GM18873 (cell line): Measurements from ENCODE around the gene SLC25A21.
"Not testable (repeated sequence)": the region's sequence is repeated elsewhere in the genome, so short reads cannot be mapped to it uniquely, and the experiment has no call there.

Experiments used
- ATAC-seq: cut with Tn5 transposase; IDR thresholded peaks from one replicate; pipeline ENCODE4 v1.9.1; 2021; ENCODE audit warnings: mild to moderate bottlenecking, moderate library complexity, moderate number of reproducible peaks; ENCODE audit not compliant: unreplicated experiment, low FRiP score

SLC25A21 gene

DNA sequence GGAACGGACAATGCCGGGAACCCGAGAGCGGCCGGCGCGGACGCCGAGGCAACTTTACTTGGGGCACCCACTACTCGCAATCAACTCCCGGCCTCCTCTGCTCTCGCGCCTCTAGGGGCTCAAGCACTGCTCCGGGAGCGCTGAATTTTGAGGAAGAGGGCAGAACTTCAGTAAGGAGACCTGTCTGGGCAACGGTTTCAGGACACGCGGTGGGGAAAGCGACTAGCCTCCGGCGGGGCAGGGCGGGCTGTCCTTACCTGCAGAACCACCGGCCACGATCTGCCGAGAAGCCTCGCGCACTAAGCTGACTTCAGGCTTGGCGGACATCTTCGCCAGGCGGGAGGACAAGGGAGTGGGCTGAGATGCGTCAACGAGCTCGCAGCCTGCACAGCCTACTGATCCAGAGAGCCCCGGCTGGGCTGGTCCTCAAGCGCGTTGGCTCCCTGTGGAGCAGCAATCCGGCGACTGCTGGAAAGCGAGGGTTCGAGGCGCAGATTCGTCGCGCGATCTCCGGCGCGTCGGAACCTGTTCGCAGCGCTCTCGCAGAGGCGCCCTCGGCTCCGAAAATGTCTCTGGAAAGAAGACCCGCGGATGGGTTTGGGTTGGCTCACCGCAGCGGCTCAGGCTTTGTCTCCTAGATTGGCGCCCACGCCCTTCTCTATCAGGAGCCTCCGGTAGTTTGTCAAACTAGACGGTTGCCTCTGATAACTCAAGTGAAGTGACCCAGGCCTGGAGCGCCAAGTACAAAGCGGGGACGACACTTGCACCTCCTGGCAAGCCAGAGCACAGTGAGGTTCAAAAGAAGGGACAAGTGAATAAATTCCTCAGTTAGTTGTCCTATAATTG, at the start of gene SLC25A21:
Gene SLC25A21, minus strand, starts transcription at position 583 of the 846 bp plus-strand sequence.
- no peak for ATAC-seq

DNA sequence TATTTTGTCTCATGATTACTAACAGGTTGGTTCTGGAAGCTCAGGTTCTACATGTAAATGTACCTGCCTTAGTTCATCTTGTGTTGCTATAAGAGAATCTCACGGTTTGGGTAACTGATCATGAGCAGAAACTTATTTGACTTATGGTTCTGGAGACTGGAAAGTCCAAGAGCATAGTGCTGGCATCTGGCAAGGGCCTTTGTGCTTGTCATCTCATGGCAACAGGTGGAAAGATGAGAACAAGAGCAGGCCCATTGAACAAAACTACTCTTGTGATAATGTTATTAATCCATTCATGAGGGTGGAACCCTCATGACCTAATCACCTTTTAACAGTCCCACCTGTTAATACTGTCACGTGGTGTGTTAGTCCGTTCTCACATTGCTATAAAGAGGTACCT, 48.7 kb upstream of the SLC25A21 start:
- ATAC-seq, result no peak

DNA sequence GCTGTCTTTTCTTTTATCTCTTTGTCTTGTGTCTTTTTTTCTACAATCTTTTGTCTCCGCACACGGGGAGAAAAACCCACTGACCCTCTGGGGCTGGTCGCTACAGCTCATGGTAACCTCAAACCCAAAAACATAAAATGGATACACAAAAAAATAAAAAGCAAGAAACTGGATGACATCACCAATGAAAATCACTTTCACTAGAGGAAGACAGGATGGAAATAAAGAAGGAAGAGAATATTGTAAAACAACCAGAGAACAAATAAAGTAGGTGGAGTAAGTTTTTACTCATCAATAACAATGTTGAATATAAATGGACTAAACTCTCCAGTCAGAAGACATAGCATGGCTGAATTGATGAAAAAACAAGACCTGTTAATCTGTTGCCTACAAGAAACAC, 42.9 kb upstream of the SLC25A21 start:
- no peak for ATAC-seq

DNA sequence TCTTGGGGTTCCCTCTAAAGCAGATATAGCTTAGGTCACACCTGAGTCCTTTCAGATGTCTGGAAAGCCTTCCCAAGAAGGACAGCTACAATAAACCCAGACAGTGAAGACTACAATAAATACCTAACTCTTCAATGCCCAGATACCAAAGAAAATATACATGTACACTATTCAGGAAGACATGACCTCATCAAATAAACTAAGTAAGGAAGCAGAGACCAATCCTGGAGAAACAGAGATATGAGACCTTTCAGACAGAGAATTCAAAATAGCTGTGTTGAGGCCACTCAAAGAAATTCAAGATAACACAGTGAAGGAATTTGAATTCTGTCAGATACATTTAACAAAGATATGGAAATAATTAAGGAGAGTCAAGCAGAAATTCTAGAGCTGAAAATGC, 40.6 kb upstream of the SLC25A21 start:
- ATAC-seq, result no peak

DNA sequence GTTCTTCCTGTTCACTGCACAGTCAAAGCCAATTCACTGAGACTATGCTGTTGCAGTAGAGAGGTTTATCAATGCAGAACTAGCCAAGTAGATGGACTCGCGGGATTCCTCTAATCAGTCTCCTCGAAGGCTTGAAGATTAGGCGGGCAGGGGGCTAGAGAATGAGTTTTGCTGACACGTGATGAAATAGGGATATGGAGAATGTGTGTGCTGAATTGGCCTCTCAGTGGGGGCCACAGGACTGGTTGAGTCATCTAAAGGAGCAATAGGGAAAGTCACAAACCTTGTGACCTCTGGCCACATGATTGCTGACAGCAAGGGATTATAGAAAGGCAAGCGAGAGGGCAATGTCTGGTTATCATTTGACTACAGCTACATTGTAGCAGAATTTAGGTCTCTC, 38.0 kb upstream of the SLC25A21 start:
- ATAC-seq, result no peak

DNA sequence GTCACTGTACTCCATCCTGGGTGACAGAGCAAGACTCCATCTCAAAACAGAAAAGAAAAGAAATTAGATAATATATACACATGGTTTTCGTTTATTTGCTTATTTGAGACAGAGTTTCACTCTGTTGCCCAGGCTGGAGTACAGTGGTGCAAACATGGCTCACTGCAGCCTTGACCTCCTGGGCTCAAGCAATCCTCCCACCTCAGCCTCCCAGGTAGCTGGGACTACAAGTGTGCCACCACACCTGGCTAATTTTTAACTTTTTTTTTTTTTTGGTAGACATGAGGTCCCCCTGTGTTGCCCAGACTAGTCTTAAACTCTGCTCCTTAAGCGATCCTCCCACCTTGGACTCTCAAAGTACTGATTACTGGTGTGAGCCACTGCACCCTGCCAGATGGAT, 37.2 kb upstream of the SLC25A21 start:
- ATAC-seq, result not testable (repeated sequence)

DNA sequence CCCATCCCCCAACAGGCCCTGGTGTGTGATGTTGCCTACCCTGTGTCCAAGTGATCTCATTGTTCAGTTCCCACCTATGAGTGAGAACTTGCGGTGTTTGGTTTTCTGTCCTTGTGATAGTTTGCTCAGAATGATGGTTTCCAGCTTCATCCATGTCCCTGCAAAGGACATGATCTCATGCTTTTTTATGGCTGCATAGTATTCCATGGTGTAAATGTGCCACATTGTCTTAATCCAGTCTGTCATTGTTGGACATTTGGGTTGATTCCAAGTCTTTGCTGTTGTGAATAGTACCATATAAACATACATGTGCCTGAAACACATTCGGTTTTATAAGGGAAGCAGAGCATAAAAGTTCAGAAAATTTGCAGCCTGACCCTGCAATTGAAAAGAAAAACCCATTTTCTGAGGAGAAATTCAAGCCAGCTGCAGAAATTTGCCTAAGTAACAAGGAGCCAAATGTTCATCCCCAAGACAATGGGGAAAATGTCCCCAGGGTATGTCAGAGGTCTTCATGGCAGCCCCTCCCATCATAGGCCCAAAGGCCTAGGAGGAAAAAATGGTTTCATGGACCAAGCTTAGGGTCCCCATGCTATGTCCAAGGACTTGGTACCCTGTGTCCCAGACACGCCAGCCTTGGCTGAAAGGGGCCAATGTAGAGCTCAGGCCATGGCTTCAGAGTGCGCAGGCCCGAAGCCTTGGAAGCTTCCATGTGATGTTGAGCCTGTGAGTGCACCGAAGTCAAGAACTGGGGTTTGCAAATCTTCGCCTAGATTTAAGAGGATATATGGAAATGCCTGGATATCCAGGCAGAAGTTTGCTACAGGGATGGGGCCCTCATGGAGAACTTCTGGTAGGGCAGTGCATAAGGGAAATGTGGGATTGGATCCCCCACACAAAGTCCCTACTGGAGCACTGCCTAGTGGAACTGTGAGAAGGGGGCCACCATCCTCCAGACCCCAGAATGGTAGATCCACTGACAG, 33.5 kb upstream of the SLC25A21 start:
- not testable (repeated sequence) for ATAC-seq

DNA sequence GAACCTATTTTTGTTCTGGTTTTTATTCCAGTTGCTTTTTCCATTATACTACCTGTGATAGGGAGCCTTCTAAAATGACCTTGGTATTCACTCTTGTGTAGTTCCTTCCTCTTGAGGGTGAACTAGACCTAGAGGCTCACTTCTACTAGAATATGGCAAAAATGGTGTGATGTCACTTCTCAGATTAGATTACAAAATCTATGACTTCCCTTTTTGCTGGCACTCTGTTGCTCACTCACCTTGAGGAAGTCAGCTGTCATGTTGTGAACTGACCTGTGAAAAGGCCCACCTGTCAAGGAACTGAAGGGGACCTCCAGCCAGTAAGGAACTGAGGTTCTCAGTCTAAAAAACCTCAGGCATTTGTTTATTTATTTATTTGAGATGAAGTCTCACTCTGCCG, 31.0 kb upstream of the SLC25A21 start:
- ATAC-seq, result no peak

DNA sequence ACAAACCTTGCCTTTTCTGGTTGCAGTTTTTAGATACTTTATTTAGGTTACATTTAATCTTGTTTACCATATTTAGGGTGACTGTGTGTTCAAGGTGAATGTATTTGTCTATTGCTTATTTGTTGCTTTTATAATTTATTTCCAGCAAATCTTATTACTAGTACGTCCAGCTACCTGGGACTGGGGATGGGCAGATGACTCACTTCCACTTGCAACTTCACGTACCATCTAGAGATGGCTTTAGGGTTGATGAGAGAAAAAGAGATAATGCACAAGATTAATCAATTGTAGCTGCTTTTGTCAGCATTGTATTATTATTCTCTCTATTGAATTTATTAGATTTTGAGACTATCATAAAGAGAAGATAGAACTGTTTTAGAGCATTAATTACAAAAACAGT, 30.4 kb upstream of the SLC25A21 start:
- ATAC-seq, result no peak

DNA sequence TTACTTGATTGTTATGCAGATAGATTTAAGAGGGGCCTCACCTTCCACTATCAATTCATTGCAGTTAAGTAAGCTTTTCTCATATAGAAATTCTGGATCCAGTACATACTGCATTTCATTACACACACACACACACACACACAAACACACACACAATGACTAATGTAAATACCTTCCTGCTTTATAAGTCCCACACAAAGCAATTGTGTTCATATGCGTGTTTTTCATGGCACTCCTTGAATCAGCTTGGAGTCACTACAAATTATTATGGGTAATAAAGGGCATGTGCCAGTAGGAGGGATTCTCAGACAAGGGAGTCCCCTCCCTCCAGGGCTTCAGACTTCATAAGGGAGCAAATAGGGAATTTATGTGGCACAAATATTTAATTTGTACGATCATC, 29.9 kb upstream of the SLC25A21 start:
- no peak for ATAC-seq

DNA sequence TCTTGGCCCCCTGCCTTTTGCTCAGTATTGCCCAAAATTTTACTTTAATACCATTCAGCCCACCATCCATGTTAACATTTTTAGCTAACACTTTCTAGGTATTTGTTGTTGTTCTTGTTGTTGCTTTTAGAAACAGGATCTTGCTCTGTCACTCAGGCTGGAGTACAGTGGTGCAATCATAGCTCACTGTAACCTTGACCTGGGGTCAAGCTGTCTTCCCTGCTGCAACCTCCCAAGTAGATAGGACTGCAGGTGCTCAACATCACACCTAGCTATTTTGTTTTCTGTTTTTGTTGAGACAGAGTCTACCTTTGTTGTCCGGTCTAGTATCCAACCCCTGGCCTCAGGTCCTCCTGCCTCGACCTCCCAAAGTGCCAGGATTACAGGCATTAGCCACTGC, 29.3 kb upstream of the SLC25A21 start:
- ATAC-seq, result no peak

DNA sequence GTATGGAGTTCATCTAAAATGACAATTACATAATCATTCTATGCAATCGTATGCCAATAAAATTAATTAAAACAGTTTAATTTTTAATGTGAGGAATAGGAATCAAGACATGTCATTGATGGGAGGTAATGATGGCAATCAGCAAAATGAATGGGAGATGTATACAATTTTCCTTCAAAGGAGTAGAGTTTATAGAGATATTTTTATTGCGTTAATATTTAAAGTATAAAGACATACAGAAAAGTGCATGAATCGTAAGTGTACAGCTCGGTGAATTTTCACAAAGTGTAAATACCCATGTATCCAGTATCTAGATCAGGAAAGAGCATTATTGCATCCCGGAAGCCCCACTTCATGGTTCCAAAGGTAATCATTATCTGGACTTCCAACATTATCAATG, 26.5 kb upstream of the SLC25A21 start:
- no peak for ATAC-seq

DNA sequence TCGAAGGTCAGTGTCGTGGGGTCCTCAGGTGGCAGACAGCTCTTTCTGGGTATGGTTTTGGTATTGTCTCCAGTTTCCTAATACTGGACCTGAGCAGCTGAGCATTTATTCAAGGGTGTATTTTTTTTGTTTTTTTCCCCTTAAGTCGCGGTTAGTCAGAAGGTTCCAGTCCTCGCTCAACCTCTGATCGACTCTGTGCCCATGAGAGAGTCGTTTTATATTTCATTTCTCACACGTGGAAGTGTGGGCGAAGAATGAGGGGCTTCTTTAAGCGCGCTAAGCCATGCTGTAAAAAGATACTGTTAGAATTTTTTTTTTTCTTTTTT, 25.8 kb upstream of the SLC25A21 start:
- no peak for ATAC-seq

DNA sequence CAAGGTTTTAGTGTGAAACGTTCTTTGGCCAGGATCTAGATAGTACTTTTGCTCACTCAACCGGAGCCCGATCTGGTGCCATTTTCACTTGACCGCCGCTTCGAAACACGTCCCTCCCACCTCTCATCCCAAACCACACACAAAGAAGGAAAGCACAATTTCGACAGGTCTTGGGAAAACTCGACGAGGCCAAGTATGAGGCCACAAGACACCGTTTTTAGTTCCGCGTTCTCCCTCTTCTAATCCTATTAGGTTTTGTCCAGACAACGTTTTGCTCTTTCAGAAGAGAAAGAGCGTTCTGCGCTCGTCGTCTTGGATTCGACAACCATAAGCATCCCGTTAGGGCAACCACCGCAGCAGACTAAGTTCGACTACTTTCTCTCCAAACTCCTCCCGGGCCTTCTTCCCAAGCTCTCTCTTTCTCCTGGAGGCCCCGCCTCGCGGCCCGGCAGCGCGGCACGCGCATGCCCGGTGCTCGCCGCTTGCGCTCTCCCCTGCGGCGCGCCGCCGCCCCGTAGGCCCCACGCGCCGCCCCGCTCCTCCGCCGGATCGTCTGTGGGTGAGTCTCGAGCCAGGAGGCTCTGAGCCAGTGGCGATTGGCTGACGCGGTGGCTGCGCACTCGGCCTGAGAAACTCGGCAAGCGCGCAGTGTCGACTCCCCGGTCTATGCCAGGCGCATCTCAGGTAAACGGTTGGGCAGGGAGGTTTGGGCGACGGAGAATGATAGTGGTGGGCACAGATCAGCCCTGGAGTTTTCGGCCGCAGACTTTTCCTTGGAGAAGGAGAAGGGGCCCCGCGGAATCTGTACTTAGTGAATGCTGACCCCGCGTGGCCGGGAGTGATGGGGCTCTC, 25.2 kb upstream of the SLC25A21 start, which contains the start of gene MIPOL1:
Gene MIPOL1, plus strand, starts transcription at position 517 of the 852 bp plus-strand sequence. CDS start 49,952 bp downstream, outside the sequence.
- no peak for ATAC-seq

DNA sequence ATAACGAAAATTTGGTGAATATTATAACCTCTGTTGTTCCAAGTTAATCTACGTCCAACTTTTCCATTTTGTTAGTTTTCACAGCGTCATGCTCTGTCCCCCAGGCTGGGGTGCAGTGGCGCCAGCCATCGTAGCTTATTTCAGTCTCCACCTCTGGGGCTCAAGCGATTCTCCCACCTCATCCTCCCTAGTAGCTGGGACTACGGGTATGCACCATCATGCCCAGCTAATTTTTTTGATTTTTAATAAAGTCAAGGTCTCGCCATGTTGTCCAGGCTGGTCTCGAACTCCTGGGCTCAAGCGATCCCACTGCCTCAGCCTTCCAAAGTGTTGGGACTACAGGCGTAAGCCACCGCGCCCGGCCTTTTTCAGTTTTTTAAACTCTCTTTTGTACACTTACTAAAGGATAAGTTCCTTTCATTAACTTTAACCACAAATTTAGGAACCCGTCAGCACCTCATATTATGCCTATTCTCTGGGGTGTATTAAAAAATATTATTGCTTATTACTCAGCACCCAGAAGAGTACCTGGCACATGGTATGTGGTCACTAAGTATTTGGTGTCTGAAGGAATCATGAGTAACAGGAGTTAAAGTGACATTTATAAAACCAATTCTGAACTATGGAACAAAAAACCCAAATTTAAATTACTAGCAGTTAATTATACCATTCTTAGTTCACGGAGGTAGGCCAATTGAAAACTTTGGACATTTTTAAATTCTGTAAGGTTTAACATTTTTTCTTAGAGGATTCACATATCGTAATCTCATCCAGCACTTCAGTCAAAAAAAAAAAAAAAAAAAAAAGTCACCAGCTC, 24.4 kb upstream of the SLC25A21 start:
- ATAC-seq, result no peak

DNA sequence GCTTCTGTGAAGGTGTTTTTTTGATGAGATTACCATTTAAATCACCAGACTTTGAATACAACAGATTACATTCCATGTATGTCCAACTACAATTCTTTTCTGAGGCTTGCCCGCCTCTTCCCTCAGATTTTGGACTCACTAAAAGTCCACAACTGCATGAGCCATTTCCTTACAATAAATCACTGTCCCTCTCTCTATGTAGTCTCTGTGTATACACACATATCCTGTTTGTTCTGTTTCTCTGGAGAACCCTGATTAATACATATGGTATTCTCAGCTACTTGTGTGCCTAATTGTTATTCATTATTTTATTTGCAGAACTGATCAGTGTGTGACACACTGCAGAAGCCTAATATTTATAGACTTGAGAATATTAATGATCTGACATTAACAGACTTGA, 22.9 kb upstream of the SLC25A21 start:
- ATAC-seq, result no peak

DNA sequence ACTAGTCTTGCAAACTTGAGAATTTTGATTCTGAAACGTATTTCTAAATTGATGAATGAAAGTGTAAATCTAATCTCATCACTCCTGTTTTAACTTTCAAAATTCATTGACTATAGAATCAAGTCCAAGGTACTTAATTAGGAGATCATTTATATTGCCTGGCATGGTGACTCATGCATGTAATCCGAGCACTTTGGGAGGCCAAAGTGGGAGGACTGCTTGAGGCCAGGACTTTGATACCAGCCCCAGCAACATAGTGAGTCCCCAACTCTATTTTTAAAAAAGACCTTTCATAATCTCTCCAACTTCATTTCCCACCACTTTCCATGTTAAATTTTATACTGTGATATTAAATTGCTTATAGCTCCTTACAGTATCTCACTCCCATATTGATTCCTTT, 22.3 kb upstream of the SLC25A21 start:
- ATAC-seq, result no peak

DNA sequence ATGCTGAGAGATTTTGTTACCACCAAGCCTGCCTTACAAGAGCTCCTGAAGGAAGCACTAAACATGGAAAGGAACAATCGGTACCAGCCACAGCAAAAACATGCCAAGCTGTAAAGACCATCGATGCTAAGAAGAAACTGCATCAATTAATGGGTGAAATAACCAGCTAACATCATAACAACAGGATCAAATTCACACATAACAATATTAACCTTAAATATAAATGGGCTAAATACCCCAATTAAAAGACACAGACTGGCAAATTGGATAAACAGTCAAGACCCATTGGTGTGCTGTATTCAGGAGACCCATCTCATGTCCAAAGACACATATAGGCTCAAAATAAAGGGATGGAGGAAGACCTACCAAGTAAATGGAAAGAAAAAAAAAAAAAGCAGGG, 17.3 kb upstream of the SLC25A21 start:
- ATAC-seq, result not testable (repeated sequence)

DNA sequence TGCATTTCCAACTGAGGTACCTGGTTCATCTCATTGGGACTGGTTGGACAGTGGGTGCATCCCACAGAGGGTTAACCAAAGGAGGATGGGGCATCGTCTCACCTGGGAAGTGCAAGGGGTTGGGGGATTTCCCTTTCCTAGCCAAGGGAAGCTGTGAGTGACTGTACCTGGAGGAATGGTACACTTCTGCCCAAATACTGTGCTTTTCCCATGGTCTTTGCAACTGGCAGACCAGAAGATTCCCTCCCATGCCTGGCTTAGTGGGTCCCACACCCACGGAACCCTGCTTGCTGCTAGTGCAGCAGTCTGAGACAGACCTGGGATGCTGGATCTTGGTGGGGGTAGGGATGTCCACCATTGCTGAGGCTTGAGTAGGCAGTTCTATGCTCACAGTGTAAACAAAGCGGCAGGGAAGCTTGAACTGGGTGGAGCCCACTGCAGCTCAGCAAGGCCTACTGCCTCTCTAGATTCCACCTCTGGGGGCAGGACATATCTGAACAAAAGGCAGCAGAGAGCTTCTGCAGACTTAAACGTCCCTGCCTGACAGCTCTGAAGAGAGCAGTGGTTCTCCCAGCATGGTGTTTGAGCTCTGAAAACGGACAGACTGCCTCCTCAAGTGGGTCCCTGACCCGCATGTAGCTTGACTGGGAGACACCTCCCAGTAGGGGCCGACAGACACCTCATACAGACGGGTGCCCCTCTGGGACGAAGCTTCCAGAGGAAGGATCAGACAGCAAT, 15.6 kb upstream of the SLC25A21 start:
- ATAC-seq, result not testable (repeated sequence)
